Epithelial cell of prostate (primary cell): ENCODE measurements around the gene CARMIL1.

Source experiments
- DNase-seq: peaks from one replicate; pipeline ENCODE4 v3.0.0-alpha.2; 2011; ENCODE audit warnings: low read depth, low spot score
- H3K27ac ChIP-seq: fragments of 450-650 bp; 2 replicates; pipeline ENCODE4 v1.5.1; 2017; ENCODE audit warnings: mild to moderate bottlenecking

CARMIL1 gene

DNA sequence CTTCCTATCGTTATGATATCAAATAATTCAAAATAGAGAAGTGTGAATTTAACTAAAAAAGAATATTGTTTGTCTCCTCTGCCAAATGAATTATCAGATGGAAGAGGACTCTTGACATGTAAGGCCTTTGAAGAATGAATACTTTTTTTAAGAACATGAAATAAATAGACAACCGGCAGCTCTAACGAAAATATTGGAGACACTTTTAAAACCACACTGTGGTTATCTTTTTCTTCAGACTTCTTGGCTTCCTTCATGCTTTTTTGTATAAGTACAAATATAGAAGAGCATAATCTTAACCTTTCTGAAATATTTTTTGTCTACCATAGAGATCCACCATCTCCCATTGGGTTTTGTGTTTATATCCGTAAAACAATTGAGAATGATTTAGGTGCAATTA lies 257.6 kb downstream of the CARMIL1 start:
- H3K27ac ChIP-seq: no peak overlapping the region
- DNase-seq: no peak

GRCh38 chr6:25537349-25538018 lies 258.3 kb downstream of the CARMIL1 start:
- no peak overlapping the region for H3K27ac ChIP-seq
- DNase-seq: no peak

DNA sequence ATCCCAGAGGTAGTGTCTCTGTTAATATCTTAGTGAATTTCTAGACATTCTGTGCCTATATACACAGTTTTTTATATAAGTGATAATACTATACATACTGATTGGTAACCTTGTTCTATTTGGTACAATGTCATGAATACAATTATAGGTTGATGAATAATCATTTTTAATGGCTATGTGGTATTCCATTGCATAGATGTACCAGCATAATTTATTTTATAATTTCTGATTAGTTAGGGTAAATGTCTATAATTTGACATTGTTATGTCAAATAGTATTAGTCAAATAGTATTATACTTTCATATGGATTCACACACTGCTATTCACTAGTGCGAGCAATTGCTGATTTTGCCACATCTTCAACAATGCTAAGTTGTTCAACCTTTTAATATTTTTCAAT lies 262.1 kb downstream of the CARMIL1 start:
- H3K27ac ChIP-seq: no peak overlapping the region
- no peak for DNase-seq

DNA sequence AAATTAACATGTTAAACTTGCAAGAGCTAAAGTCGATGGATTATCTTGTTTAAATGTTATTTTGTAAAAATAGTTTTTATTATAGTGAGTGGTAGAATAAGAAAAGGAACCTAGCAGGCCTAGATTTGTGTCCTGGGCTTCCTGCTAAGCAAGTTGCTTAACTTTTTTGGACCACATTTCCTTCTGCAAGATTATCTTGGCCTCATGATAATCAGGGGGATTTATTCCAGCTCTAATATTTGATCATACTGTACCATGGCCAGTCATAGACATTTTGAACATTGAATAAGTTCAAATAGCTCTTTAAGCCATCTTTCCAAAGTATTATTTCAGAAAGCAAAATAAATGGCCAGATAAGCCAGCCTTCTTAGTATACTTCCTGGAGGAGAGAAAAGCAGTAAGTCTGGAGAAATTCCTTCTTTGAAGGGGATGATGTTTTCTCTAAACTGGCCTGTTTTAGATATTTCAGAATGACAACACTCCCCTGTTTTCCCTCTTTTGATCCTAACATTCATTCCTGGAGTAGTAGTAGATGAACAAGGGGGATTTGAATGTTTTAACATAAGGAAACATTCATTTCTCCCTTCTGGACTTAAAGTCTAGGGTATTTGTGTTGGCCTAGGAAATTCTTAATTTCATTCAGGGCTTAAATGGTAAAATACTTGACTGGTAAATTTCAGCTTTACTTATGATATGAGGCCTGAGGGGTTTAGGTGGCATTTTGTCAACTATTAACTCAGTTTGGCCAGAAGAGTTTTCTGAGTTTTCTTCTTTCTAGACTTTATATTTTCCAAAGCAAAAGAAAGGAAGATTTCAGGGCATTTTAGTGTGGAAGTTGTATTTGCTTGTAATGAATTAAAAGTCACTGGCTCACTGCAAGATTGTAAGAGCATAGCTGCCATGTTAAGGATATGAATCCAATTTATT lies 264.1 kb downstream of the CARMIL1 start:
- DNase-seq: no peak

DNA sequence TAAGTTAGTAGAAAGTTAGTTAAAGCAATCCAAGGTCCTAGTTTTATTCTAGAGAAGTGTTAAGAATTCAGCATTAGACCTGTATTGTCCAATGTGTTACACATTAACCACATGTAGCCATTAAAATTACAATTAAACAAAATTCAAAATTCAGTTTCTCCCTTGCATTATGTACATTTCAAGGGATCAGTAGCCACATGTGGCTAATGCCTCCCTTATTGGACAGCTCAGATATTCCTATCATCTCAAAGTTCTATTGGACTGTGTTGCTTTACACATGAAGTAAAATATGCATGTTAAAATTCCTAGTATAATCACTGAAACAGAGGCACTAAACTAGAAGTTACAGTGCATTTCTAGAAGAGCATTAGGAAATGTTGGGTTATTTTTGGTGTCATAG lies 265.7 kb downstream of the CARMIL1 start:
- H3K27ac ChIP-seq: no peak overlapping the region
- DNase-seq: no peak

More for the DNA sequence above, 264.1 kb downstream of the CARMIL1 start:
- H3K27ac ChIP-seq: no peak overlapping the region

DNA sequence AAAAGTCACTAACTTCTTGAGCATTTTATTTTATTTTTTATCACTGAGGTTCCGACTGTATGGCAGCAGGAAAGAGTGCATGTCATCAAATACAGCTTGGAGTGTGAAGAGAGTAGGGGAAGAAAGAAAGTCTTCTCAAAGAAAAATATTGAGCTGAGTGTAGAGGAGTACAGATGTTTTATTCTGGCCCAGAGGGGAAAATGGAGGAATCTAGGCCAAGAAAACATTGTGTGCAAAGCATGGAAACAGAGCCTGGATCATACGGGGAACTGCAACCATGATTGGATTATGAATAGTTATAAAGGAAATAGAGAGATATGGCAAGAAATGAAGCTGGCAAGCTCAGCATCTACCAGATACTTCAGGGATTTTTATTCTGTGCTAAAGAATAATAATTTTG lies 268.6 kb downstream of the CARMIL1 start:
- no peak overlapping the region for H3K27ac ChIP-seq
- no peak for DNase-seq

- no peak overlapping the region for H3K27ac ChIP-seq
- no peak for DNase-seq
Observed at GRCh38 chr6:25548451-25548850, 269.3 kb downstream of the CARMIL1 start.

DNA sequence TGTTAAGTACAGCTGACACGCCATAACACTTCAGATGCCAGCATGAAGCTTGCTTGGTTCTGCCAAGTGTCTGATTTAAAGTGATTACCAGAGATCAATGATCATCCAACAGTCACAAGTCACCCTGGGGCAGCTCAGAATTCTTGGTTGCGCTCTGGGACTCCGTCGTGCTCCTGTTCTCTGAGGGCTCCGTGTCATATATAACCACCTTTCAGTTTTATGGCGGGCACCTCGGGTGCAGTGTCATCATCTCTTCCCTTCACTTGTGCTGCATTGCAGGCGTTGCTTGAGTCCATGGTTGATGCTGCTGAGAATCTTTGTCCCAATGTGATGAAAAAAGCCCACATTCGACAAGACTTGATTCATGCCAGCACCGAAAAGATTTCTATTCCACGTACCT lies 271.5 kb downstream of the CARMIL1 start:
- DNase-seq: no peak
- no peak overlapping the region for H3K27ac ChIP-seq

DNA sequence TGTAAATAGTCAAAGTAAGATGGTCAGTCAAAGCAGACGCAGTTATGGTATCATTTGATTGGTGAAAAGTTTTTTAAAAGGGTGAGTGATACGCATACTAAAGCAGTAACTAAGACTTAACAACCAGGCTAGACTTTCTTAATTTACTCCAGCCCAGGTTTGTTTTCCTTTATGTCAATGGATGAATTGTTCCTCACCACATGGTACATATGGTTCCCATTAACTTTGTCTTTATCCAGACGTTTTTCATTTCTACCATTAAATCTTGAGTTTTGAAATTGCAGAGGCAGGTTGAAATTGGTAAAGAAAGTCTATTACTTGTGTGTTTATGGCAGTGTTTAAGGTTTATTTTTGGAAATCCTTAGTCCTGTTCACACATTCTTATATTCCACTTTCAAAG lies 274.3 kb downstream of the CARMIL1 start:
- no peak for DNase-seq
- H3K27ac ChIP-seq: no peak overlapping the region

DNA sequence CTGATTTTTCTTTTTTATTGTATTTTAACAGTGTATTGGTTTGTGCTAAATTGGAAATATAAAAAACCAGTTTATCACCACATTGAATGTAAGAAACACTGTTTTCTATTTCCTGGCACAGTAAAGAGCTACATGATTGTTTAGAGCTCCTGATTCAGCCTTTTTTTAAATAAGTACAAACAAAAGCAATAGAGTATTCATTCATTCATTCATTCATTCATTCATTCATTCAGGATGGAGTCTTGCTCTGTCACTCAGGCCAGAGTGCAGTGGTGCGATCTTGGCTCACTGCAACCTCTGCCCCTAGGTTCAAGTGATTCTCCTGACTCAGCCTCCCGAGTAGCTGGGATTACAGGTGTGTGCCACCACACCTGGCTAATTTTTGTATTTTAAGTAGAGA lies 276.0 kb downstream of the CARMIL1 start:
- no peak for DNase-seq
- H3K27ac ChIP-seq: no peak overlapping the region

DNA sequence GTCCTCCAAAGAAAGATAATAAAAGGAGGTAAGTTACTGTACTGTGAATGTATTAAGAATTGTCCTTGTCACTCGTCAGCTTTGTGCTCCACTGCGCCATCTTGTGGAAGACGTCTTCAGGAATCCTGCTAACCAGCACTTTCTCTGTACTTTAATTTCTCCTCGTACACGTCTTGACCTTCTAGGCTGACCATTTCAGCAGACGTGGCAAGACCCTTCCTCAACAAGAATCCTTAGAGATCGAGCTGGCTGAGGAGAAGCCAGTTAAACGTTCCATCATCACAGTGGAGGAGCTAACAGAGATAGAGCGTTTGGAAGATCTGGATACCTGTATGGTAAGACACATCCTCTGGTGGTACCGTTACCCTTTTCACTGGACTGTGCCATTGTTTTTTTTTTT lies 277.3 kb downstream of the CARMIL1 start:
- no peak for DNase-seq
- H3K27ac ChIP-seq: no peak overlapping the region

DNA sequence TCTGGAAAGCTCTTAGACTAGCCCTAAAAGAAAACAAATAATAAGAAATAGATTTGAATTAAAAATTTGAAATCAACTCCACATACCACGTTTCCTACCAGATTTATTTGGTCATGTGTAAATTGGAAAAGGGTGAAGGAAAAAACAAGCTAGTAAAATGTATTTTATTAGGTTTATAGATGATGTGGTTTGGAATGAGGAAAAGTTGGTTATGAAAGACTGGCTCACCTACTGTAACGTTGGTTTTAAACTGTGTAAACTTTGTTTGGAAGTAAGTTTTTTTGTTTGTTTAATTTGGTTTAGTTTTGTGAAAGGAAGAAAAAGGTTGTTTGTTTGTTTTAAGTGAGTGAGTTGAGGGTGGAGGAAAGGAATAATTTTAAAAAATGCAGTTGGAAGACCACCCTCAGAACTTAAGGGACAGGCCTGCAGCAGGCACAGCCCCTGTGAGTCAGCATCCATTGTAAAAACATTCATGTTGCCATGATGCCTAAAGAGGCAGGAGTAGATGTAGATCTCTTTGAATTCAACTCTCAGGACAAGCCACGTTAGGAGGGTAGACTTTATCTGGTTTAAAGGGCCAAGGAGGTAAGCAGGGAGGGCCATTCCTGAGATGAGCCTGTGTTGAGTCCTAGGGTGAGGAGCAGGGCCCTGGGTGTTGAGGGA lies 279.1 kb downstream of the CARMIL1 start:
- no peak overlapping the region for H3K27ac ChIP-seq

GRCh38 chr6:25560865-25561264 lies 281.7 kb downstream of the CARMIL1 start:
- no peak for DNase-seq
- no peak overlapping the region for H3K27ac ChIP-seq

More for the DNA sequence above, 279.1 kb downstream of the CARMIL1 start:
- no peak for DNase-seq

GRCh38 chr6:25564943-25565342 lies 285.8 kb downstream of the CARMIL1 start:
- no peak overlapping the region for H3K27ac ChIP-seq

GRCh38 chr6:25570578-25570977 lies 291.4 kb downstream of the CARMIL1 start:
- no peak overlapping the region for H3K27ac ChIP-seq
- no peak for DNase-seq

More at GRCh38 chr6:25564943-25565342, 285.8 kb downstream of the CARMIL1 start:
- no peak for DNase-seq

DNA sequence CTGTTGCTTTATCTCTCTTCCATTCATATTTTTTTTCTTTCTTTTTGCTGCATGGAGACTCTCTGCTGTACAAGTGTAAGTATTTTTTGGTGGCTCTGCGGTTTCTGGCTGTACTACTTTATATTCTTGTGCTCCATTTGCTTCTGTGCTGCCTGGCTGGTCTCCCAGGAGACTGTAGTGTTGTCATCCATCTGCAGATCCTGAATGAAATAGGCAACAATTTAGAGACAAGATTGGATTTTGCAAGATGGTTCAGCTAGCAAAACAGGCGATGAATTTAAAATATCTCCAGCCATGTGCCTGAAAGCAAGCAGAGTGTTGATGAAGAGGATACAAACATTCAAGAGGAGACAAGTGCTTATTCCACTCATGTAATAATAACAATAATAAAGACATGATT lies 297.7 kb downstream of the CARMIL1 start:
- DNase-seq: no peak
- H3K27ac ChIP-seq: no peak overlapping the region

DNA sequence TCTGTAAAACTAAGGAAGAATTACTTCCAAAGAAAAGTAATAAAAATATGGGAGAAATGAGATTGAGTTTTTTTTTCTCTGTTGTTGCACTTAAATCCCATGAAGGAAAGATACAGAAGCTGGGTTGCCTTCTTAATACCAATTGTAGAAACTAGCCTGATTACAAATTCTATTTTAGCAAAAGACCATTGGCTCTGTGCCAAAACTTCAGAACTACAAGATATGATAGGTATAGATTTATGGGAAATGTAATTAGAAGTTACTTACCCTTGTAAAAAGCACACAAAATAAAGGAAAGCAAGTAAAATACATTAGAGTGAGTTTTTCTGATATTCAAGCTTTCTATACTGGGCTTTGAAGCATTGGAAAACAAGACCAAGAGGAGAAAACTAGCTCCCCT lies 299.4 kb downstream of the CARMIL1 start:
- no peak overlapping the region for H3K27ac ChIP-seq
- DNase-seq: no peak

GRCh38 chr6:25579391-25579883 lies 300.3 kb downstream of the CARMIL1 start:
- H3K27ac ChIP-seq: no peak overlapping the region
- no peak for DNase-seq

DNA sequence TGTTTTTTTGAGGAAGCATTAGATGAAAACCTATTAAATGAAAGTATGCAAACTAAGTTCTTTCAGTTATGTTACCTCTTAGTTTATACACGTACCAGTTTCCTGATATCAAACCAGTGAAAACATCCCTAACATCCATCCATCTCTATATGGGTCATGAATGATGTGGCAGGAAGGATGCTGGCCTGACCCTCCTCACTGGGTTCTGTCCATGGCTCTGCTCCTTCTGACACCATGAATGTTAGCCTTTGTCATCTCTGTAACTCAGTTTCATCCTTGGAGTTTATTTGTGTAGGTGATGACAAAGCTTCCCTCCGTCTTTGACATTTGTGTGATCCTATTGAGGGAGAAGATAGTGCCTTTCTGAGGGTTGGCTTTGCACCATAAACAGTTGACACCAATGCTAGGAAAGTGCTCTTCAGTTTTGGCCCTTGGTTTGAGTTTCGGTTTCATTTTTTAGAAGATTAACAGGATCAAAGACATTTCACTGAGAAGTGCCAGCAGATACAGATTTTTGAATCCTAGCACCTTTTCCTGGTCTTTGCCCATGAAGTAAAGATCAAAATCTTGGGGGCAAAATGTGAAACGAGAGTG lies 300.8 kb downstream of the CARMIL1 start:
- no peak overlapping the region for H3K27ac ChIP-seq
- DNase-seq: no peak

- no peak overlapping the region for H3K27ac ChIP-seq
- DNase-seq: no peak
Observed at GRCh38 chr6:25582101-25582500, 302.9 kb downstream of the CARMIL1 start.
